ENCODE measurements around the gene PAK6.

The PAK6 gene

DNA sequence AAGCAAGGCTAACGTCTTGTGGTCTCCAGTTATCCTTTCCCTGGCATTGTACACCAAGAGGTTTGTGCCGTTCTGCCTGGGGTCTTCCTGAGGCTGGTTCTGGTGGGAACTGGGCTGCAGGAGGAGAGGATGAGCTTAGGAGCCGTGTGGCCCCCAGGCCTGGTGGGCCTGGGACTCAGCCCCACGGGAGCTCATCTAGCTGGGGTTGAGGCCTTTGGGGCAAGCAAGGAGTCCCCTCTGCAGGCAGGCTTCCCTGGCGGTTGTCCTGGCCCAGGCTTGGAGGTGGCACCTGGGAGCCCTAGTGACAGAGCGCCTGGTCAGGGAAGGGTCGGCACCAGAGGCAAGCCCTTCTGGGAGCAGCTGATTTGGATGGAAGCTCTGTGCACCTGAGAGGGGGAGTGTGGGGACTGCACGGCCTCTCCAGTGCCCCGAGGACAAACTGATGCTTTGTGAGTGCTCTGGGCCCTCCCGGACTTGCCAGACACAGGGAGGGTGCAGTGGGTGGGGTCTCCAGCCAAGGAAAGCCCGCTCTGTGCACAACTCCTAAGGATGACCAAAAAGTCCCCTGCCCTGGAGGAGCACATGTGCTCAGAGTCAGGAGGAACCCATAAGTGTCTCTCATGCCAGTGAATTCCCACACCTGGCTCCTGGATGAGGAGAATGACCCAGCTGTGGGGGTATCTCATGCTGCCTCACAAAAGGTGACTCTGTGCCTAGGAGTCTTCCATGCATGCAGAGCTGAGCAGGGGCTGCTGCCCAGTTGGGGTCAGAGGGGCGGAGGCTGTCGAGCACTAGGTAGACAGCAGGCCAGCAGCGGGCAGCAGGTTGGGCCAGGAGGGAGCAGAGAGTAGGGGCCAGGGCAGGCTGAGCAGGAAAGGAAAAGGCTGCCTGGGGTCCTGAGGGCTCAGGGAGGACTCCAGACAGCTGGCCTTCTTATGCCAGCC lies 2.7 kb downstream of the PAK6 start:
- DNase-seq (ENCODE audit: low read depth in 2 of 2, low spot score in 1 of 2) = no peak

DNA sequence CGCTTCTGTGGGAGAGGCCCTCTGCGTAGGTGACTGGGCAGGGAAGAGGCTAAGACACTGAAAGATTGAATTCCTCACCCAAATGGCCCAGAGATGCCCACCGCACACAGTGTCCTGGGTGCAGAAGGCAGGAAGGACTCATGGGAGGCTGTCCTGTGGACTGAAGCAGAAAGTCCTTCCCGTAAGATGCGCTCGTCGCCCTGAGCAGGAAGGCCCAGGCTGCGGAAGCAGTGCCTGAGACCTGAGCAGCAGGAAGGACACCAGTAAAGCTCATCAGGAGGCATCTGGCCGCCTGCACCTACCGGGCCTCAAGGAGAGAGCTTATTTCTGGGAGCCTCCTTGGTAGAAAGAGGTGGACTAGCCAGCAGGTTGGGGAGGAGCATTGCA lies 3.3 kb downstream of the PAK6 start:
- no peak for DNase-seq (ENCODE audit: low read depth in 2 of 2, low spot score in 1 of 2)

DNA sequence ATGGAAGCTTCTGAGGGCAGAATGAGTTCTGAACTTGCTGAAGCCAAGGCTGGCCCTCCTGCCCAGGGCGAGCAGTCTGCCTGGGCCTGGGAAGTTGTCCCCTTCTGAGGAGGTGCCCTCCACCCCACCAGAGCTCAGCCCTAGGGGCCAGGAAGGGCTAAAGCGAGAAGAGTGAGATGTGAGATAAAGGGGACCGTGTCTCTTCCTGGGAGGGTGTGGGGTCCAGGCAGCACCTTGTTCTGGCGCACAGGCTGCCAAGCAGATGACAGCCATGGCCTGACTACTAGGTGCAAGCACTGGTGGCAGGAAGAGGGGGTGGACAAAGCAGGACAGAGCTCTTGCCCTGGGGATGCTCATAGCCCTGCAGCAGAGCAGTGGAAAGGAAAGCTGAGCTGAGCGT lies 3.7 kb downstream of the PAK6 start:
- no peak for DNase-seq (ENCODE audit: low read depth in 2 of 2, low spot score in 1 of 2)

DNA sequence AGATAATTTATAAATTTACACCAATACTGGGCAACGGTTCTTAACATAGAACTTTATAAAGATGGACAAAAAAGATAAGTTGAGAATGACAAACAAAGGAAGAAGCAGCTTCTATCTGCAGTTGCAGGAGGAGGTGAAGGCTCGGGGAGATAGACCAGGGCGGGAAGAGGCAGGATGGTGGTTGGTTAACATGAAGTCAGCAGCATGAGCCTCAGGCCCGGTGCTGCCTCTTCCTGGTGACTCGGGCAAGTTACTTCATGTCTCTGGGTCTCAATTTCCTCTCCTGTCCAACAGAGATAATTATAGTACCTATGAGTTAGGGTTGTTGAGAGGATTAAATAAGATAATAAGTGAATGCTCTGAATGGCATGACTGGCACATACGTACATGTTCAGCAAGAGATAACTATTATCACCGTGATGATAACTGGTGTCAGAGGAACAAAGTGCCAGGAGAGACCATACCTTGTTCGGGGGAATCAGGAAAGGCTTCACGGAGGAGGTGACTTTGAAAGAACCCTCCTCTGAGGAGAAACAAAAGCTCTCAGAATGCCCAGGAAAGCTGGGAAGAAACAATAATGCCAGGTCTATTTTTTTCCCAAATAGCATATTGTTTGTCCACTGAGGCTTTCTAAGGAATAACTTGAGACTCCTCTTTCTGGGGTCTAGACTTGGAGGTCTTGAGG lies 4.4 kb downstream of the PAK6 start:
- DNase-seq (ENCODE audit: low read depth in 2 of 2, low spot score in 1 of 2) = no peak

DNA sequence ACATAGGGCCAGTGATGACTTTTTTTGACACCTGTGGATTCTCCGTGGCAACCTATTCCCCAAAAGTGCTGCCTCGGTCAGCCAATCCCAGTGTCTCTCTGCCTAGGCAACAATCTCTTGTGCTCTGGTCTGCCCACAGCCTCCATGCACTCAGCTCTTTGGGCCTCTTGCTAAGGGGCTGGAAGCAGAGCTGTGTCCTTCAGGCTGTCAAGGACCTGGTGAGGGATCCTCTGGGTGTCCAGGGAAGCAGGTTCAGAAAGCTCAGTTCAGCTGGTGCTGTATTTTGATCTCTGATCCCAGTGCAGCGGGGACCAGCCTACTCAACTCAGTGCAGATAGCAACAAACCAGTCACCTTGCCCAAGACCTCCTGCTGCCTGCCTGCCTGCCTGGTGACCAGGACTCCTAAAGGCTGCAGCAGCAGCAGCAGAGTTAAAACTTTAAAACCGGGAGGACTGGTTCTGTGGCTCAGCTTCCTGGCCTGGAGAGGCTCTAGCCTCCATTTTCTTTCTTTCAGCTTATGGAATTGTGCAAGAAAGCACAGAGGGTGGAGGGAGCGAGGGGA lies 6.2 kb downstream of the PAK6 start:
- DNase-seq (ENCODE audit: low read depth in 2 of 2, low spot score in 1 of 2) = no peak

DNA sequence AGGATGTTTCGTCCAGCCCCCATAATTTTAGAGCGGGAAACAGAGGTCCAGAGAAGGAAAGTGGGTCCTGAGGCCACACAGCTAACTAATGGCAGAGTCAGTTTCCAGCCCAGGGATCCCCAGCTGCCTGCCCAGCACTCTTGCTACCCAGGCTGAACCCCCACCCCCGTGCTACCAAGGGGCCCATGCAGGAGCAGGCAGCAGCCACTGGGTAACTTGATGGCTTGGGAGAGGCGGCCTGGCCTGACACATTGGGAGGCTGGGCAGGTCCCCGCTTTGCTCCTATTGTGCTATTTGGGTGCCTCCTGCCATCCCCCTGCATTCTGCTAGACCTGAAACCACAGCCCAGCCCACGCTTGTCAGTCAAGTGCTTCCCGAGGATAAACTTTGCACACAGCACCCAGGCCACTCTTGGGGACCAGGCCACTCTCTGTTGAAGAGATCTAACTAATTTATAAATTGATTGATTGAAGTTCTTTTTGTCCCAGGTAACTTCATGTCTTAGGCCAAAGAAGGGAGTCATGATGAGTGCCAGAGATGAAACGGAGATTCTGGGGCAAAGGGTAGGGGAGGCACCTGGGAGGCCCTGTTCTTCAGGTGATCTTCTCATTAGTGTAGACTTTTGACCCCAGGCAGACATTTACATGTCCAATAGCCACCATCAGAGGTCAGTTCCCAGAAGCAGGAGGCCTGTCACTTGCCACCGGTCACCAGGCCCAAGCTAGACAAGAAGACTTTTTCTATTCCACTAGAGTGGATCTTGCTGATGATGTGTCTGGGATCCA lies 7.0 kb downstream of the PAK6 start:
- DNase-seq (ENCODE audit: low read depth in 2 of 2, low spot score in 1 of 2) = no peak

DNA sequence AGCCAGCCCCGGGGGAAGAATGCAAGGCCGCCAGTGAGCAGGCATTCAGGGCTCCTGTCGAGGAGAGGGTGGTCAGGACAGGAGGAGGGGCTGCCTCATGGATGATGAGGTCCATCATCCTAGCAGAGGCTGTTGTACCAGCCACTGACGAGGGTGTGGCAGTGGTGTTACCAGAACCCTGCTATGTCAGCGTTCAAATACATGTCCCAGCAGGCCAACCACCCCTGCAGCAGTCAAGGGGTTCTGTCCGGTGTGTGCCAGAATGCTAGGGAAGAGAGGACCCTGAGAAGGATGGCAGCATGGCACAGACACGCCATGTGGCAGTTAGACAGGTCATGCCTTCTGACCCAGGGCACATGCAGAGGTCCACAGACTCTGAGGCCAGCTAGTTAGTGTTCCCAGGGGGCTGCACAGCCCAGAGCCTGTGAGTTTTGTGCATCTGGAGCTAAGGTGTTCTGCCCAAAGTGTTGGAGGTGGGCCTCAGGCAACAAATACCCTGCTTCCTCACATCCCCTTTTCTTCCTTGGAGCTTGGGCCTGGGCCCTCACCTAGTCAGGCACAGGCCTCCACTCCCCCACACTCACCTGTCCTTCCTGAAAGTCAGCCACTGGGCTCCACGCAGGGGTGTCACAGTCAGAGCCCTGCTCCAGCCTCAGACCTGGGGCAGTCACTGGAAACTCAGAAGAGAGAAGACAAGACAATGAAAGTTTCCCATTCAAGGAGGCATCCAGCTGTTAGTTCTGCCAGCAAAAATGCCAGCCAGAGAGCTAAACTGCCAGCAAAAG lies 7.8 kb downstream of the PAK6 start:
- DNase-seq (ENCODE audit: low read depth in 2 of 2, low spot score in 1 of 2) = no peak

DNA sequence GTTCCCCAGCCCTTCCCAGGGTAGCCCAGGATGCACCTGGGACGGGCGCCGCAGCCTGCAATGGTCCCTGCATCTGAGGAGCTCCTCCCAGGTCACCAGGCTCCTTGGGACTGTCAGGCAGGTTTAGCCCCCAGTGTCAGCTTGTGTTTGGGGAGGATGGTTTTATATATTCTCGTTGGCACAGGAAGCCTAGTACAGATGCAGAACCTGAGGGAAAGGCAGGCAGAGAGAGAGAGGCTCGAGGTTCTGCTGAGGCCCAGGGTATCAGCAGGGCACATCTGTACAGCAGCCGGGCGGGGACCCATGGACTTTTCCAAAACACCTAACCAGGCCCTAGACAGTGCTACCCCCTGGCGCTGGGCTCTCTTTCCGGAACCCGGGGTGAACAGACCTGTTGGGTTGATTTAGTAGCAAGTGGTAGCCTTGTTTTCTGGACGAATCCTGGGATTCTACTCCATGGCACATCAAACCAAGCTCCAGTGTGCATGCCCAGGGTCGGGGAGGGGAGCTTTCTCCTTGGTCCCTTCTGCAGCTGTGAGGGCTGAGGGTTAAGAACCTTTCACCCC lies 8.6 kb downstream of the PAK6 start:
- no peak for DNase-seq (ENCODE audit: low read depth in 2 of 2, low spot score in 1 of 2)

DNA sequence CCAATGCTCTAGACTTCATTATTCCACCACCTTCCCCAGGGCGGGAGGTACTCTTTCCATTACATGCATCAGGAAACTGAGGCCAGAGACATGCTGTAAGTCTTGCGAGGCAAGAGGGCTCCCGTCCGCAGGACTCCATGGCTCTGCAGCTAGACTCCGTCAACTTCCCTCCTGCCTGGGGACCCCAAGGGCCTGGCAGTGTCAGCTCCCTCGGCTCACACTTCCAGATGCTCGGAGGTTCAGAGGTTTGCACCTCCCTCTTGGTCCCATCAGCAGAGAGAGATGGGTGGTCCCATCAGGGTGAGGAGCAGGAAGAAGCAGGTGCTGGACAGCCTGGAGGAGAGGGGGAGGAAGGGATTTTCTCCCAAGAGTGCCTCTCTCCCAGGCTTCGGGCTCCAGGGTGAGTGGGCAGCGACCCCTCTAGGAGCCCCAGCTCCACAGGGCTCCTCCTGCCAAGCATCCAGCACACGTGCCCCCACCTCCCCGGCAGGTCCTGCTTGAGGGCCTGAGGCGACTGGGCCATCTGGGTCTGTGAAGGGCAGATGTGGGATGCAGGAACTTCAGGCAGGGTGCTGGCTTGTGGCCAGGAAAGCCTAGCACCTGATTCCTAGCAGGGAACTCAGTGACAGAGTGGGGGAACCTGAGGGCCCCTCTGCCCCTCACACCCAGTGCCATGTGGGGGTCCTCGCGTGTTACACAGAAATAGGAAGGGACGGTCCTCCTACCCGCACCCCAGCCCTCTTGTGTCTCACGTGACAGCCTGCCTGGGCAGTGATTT lies 9.3 kb downstream of the PAK6 start:
- DNase-seq (ENCODE audit: low read depth in 2 of 2, low spot score in 1 of 2) = no peak

DNA sequence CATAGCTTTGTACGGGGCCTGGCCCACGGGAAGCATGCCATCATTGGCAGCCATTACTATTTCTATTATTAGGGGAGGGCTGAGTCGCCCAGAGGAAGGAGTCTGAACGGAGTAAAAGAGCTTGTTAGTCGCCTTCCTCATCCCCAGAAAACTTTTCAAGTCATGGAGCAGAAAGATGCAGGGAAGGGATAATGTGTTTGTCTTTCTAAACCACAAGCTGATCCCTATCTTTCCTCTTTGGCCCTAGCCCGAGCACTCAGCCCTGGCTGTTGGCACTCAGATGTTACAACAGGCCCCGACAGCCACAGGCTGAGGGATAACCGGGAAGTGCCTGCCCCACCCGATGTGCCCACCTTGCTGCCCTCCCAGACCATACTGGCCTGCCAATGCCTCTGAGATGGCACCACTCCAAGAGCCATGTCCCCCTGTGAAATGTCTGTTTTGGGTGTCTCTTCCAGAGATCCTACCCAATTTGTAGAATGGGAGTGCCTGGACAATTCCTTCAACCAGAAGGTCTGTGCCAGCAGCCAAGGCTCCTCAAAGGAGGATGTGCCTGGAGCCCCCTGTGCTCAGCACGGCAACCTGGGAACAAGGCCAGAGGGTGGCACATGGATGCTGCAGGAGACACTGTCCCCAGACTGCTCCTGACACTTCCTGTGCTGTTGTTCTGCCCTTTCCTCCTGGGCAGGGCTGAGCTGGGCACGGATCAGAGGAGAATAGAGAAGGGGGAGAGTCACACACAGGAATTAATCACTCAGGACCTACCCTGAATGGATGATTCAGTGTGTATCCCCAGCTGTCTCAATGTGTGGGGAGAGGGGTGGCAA lies 10.8 kb downstream of the PAK6 start:
- no peak for DNase-seq (ENCODE audit: low read depth in 2 of 2, low spot score in 1 of 2)

DNA sequence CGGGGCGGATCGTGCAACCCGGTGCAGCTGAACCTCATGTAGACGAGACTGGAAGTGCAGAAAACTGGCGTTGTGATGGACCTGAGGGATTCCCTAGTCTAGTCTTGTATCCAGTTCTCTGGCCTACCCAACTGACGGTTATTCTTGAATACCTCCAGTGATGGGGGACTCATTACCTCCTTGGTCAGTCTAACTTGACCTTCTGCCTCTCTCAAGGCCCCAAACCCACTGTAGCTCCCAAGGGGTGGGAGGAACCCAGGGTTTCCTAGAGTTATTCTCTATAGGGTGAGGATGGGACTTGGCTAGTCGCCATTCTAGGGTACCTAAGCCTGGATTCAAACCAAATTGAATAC lies 11.4 kb downstream of the PAK6 start:
- DNase-seq (ENCODE audit: low read depth in 2 of 2, low spot score in 1 of 2) = no peak

DNA sequence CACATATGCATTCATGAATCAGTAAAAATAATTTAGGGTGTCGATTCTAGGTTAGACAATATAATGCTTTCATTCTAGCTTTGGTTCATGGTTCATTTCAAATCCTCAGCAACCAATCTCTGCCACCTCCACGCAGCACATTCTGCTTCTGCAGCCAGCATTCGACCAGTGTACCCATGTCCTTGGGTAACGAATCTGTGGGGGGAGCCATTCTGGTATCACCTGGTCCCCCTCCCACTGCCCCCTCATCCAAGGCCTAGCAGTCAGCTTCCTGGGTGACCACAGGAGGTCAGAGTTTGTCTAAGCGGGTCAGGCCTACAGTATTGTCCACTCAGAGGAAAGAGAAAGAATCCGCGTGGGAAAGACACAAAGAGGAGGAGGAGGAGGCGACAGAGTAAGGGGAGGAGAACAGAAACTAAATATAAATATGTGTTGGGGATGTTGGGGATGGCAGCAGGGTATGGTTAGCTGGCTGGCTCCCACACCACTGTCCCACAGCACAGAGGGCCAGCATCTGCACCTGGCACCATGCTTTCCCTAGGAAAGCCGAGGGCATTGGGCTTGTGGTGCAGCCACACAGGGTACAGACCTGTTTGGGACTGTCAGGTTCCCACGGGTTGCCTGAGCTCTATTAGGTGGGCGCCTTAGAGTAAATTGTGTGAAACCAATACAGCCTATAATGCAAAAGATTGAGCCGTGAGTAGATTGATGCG lies 12.1 kb downstream of the PAK6 start:
- DNase-seq (ENCODE audit: low read depth in 2 of 2, low spot score in 1 of 2) = no peak

DNA sequence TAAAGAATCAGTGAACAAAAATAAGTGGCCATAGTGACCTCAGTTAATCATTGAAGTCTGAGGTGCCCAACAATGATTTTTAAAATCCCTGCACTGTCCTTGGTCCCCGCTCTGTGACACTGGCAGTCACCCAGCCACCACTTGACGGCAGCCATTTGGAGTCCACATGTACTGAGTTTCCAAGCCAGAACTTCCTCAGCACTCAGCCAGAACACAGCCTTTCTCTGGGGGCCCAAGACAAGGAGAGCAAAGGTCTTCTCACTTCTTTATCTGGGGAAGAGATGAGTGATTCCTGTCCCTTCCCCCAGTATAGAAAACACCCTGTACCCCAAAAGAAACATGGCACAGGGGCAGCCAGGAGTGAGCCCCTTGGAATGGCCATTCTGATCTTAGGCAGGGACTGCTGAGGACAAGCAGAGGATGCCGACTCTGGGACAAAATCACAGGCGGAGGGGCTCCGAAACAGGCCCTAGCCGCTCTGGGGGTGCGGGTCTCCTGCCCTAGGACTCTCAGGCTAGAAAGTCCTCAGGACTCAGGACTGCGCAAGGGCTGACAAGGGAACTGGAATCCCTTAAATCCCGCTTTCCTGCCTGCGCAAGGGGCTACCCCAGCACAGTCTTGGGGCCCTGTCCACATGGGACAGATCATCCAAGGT lies 12.8 kb downstream of the PAK6 start:
- no peak for DNase-seq (ENCODE audit: low read depth in 2 of 2, low spot score in 1 of 2)

DNA sequence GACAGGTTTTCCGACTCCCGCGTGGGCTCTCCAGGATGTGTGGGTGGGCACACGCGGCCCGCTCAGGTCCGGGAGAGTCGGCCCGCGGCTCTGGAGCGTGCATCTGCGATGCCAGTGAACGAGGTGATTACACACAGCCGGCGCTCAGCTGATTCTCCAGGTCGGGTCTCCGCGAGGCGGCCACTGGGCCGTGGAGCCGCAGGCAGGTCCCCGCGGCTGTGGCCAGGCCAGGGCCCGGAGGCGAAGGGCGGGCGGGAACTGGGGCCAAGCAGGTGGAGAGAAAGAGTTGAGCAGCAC lies 13.2 kb downstream of the PAK6 start:
- DNase-seq (ENCODE audit: low read depth in 2 of 2, low spot score in 1 of 2) = no peak

DNA sequence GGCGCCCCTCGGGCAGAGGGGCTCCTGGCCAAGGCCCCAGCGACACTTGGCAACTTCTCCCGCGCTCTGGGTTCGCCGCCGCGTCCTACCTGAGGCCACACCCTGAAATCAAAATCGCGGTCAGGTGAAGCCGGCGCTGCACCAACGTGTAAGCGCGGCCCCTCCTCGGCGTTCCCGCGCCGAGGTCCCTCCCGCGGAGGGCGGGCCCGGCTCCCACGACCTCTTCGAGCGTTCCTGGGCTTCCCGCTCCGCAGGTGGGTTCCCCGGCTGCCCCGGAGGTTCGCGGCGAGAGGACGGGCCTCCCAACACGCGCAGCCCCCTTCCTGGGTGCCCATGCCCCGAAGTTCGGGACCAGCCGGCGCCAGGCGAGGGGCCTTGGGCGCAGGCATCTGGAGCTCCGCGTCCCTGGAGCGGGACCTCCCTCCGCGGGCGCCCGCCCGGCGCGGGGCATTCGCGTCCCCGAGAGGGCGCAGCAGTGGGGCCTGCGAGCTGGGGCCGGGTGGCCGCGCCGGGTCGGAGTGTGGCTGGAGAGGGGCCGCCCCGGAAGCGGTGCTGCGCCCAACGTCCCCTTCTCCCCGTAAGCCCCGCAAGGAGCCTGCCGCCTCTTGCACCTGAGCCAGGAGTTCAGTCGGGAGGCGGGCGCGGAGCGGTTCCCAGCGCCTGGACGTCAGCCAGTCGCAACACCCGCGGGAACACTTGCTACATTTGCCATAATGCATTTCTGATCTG lies 13.7 kb downstream of the PAK6 start:
- no peak for DNase-seq (ENCODE audit: low read depth in 2 of 2, low spot score in 1 of 2)

DNA sequence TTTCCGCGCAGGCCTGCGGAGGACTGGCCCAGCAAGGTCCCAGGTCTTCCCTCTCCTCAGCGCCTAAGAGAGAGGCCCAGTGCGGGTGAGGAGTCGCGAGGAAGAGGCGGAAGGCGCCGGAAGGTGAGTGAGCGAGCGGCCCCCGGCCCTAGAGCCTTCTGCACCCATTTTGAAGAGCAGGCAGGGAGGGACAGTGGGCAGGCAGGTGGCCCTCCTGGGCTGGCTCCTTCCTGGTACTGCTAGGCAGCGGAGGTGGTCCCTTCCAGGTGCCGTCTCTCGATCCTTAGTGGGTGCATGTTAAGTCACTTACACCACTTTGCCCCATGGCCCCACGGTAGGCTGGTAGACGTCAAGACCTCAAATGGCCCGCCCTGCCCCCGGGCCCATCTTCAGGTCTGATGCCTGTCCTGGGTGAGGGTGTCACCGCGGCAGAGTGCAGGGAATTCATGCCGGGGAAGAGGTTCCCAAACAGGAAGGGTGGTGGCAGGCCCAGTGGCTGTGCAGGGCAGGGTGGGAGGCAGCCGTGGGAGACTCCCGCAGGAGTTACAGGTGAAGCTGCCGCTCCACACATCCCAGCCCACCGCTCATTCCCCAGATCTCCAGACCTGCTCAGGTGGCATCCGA lies 14.4 kb downstream of the PAK6 start:
- DNase-seq (ENCODE audit: low read depth in 2 of 2, low spot score in 1 of 2) = no peak

DNA sequence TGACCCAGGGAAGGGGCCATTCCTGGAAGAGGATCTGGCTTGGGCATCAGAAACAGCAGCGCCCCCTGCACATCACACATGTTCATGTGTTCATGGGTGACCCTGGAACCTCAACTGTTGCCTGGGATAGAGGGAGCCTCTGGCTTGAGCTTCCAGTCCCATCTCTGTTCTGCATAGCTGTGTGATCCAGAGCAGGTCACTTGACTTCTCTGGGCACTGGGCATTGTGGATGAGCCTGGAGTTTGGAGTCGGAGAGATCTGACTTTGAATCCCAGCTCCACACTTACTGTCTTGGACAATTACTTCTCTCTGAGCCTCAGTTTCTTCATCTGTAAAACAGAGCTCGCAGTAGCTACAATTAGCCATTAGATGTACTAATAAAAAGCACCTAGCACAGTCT lies 15.6 kb downstream of the PAK6 start:
- no peak for DNase-seq (ENCODE audit: low read depth in 2 of 2, low spot score in 1 of 2)
